Measurements from ENCODE around the gene BLVRA. TPM values are rescaled to one million over a fixed set of nuclear protein-coding genes. Genes with fewer than 3 reads are reported as not detected.

Gene BLVRA
- total RNA-seq, 4 donors from 2014 or later: 20.4 to 93.0 (median 56.5) TPM

- H3K4me3 ChIP-seq: no peak overlapping the region
- H3K36me3 ChIP-seq: no peaks in the 10 kb centered on the region
- no peak overlapping the region for H3K27ac ChIP-seq
- H3K4me1 ChIP-seq: no peaks in the 10 kb centered on the region
- H3K27me3 ChIP-seq: no peaks in the 10 kb centered on the region
- no peak for TF ChIP-seq POLR2A (IDR thresholded peaks at IDR 0.05)
- TF ChIP-seq CTCF (IDR thresholded peaks at IDR 0.05): no peak
- H3K9me3 ChIP-seq: no peaks in the 10 kb centered on the region
- intact Hi-C loops (cut with DNase I; ENCODE audit: low total_unique reads): loop anchor here (5.0 kb wide), 1 partner anchor 141 kb away; the partner anchor contains the start of gene STK17A
- DNase-seq: no peak
These were observed 35.5 kb upstream of the BLVRA start for GRCh38 chr7:43723007-43723341.

GRCh38 chr7:43725251-43725650, 33.2 kb upstream of the BLVRA start:
- Histone ChIP-seq H3K4me3 (no peak overlapping the region), H3K27ac (no peak overlapping the region), H3K36me3 (no peaks in the 10 kb centered on the region), H3K9me3 (no peaks in the 10 kb centered on the region), H3K27me3 (no peaks in the 10 kb centered on the region), H3K4me1 (peaks cover 0 to 3% of the 10 kb centered on the region in 2 donors)
- TF ChIP-seq POLR2A (IDR thresholded peaks at IDR 0.05) (no peak), CTCF (IDR thresholded peaks at IDR 0.05) (no peak)
- intact Hi-C loops (cut with DNase I; ENCODE audit: low total_unique reads): no loop called here
- no peak for DNase-seq

GRCh38 chr7:43726466-43726865, 32.0 kb upstream of the BLVRA start:
- H3K9me3 ChIP-seq: no peaks in the 10 kb centered on the region
- no peak overlapping the region for H3K27ac ChIP-seq
- intact Hi-C loops (cut with DNase I; ENCODE audit: low total_unique reads): no loop called here
- peaks cover 0 to 3% of the 10 kb centered on the region in 2 donors for H3K4me1 ChIP-seq
- H3K27me3 ChIP-seq: no peaks in the 10 kb centered on the region
- TF ChIP-seq POLR2A (IDR thresholded peaks at IDR 0.05): no peak
- TF ChIP-seq CTCF (IDR thresholded peaks at IDR 0.05): no peak
- no peak overlapping the region for H3K4me3 ChIP-seq
- DNase-seq: no peak
- no peaks in the 10 kb centered on the region for H3K36me3 ChIP-seq

GRCh38 chr7:43727003-43727402, 31.5 kb upstream of the BLVRA start:
- TF ChIP-seq POLR2A (IDR thresholded peaks at IDR 0.05) (no peak), CTCF (IDR thresholded peaks at IDR 0.05) (no peak)
- Histone ChIP-seq H3K27me3 (no peaks in the 10 kb centered on the region), H3K4me1 (peaks cover 0 to 3% of the 10 kb centered on the region in 2 donors), H3K36me3 (no peaks in the 10 kb centered on the region), H3K4me3 (no peak overlapping the region), H3K27ac (no peak overlapping the region), H3K9me3 (no peaks in the 10 kb centered on the region)
- DNase-seq: no peak
- intact Hi-C loops (cut with DNase I; ENCODE audit: low total_unique reads): no loop called here

- intact Hi-C loops (cut with DNase I; ENCODE audit: low total_unique reads): no loop called here
- H3K27me3 ChIP-seq: no peaks in the 10 kb centered on the region
- H3K9me3 ChIP-seq: no peaks in the 10 kb centered on the region
- DNase-seq: no peak
- no peaks in the 10 kb centered on the region for H3K36me3 ChIP-seq
- H3K4me3 ChIP-seq: no peak overlapping the region
- H3K27ac ChIP-seq: no peak overlapping the region
- TF ChIP-seq CTCF (IDR thresholded peaks at IDR 0.05): no peak
- TF ChIP-seq POLR2A (IDR thresholded peaks at IDR 0.05): no peak
- peaks cover 0 to 3% of the 10 kb centered on the region in 2 donors for H3K4me1 ChIP-seq
These were observed 31.0 kb upstream of the BLVRA start for GRCh38 chr7:43727494-43727893.

All from uterus (tissue), 4 donors.